ENCODE measurements around the gene GMPPA. TPM values are rescaled to one million over a fixed set of nuclear protein-coding genes. Genes with fewer than 3 reads are reported as not detected.
A peak's percentile ranks its signal among the peaks of the same experiment; 100 is the strongest.

GMPPA gene
- total RNA-seq, 4 donors from 2014 or later, result 22.6 to 37.8 (median 29.4) TPM

GRCh38 chr2:219530048-219530963 is 31.6 kb downstream of the GMPPA start:
- peak in 2 of 3 donors; percentile 94 to 98 for TF ChIP-seq CTCF (IDR thresholded peaks at IDR 0.05)
- DNase-seq (ENCODE audit: low spot score) (peak; percentile 49), ATAC-seq (ENCODE audit: low FRiP score) (peak; percentile 82)

GRCh38 chr2:219531639-219532377 is 33.1 kb downstream of the GMPPA start:
- ATAC-seq (ENCODE audit: low FRiP score) (no peak), DNase-seq (ENCODE audit: low spot score) (no peak)
- no peak for TF ChIP-seq CTCF (IDR thresholded peaks at IDR 0.05)

- no peak for ATAC-seq (ENCODE audit: low FRiP score)
- no peak for DNase-seq (ENCODE audit: low spot score)
- no peak for TF ChIP-seq CTCF (IDR thresholded peaks at IDR 0.05)
These were observed 33.6 kb downstream of the GMPPA start for GRCh38 chr2:219532378-219532649.

GRCh38 chr2:219533930-219534661 is 35.4 kb downstream of the GMPPA start:
- DNase-seq (ENCODE audit: low spot score), result no peak
- no peak for TF ChIP-seq CTCF (IDR thresholded peaks at IDR 0.05)

GRCh38 chr2:219536425-219536824 is 37.7 kb downstream of the GMPPA start:
- DNase-seq (ENCODE audit: low spot score) (no peak), ATAC-seq (ENCODE audit: low FRiP score) (no peak)
- no peak for TF ChIP-seq CTCF (IDR thresholded peaks at IDR 0.05)

More at GRCh38 chr2:219533930-219534661, 35.4 kb downstream of the GMPPA start:
- ATAC-seq (ENCODE audit: low FRiP score), result no peak

- no peak for DNase-seq (ENCODE audit: low spot score)
- ATAC-seq (ENCODE audit: low FRiP score), result no peak
- no peak for TF ChIP-seq CTCF (IDR thresholded peaks at IDR 0.05)
These were observed 38.3 kb downstream of the GMPPA start for GRCh38 chr2:219536967-219537366.

All from omental fat pad (tissue), 4 donors.